ENCODE data around the gene RPS6KB2.
"Not testable (repeated sequence)": the region's sequence is repeated elsewhere in the genome, so short reads cannot be mapped to it uniquely, and the experiment has no call there.

RPS6KB2 gene

GRCh38 chr11:67448220-67448609, 19.9 kb downstream of the RPS6KB2 start:
- no peak for DNase-seq

DNA sequence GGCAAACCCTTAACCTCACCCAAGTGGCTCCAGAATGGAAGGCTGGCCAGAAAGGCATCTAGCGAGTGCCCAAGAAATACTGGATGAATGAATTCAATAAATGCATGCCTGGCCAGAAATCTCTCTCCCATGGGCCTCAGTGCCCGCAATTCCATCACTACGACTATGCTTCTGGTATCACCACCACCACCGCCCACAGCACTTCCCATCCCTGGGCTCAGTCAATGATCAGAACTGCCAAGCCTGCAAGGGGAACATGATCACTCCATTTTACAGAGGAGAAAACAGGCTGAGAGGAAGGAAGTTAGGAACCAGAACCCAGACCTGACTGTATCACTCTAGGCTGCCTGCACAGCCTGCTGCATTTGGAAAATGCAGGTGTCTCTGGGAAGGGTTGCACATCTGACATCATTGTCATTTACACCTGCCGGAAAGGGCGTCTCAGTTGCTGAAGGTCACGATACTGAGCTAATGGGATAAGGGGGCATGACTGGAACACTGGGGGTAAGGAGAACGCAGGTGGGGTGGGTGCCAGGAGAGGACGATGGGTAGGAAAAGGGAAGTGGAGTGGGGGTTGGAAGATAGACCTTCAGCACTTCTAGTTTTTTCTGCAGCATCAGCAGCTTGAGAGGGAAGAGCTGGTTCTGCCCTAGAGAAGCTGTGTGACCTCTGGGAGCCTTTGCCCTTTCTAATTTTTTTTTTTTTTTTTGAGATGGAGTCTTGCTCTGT, 21.0 kb downstream of the RPS6KB2 start:
- no peak for DNase-seq

- DNase-seq: no peak
These were observed 22.7 kb downstream of the RPS6KB2 start for GRCh38 chr11:67450796-67451657.

DNA sequence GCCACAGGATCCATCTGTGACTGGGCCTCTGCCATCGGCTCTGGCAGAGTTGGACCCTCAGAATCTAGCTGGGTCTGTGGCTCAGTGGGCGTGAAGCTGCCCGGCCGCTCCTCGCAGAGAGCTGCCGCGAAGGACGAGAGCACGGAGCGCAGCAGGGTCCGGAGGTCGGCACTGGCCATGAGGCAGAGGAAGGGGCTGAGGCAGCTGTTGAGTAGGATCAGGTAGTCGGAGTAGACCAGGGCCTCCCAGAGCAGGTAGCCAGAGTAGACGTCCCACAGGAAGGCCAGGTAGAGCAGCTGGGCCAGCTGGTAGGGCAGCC, 23.3 kb downstream of the RPS6KB2 start:
- no peak for DNase-seq

DNA sequence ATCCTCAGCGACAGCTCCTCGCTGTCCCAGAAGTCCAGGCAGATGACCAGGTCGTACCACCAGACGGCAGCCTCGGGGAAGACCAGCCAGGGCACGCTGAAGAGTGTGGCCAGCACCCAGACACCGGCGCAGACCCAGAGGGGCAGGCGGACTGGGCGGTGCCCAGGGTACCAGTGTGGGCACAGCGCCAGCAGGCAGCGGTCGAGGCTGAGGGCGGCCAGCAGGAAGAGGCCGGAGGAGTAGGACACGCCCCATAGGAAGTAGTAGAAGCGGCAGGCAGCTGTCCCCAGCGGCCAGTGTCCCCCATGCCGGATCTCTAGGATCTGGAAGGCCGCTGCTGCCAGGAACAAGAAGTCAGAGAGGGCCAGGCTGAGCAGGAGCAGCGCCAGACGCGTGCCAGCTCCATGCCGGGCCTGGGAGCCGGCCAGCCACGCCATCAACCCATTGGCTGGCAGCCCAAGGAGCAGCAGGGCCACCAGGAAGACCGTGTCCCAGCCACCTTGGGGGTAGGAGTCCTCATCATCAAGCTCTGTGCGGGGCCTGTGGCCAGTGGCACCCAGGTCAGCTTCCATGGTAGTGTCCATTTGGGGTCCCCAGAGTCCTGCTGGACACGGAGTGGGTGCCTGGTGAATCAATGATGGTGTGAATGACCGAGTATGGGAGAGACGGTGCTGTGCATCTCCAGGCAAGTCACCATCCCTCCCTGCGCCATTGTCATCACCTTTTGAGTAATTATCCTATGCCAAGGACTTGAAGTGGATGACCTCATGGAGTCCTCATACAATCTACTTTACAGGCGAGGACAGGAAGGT, 24.1 kb downstream of the RPS6KB2 start, which contains the start of gene GPR152:
Gene GPR152 (minus strand): TSS at position 589 of the 812 bp plus-strand sequence. CDS start 5 bp downstream, at position 584.
- no peak for DNase-seq

- no peak for DNase-seq
These were observed 25.8 kb downstream of the RPS6KB2 start for GRCh38 chr11:67453816-67454732.

- DNase-seq: no peak
These were observed 26.8 kb downstream of the RPS6KB2 start, which contains the start of gene CABP4 for GRCh38 chr11:67455054-67455453. CABP4 (plus strand) TSS chr11:67455354; CDS start chr11:67455424, 70 bp downstream.

DNA sequence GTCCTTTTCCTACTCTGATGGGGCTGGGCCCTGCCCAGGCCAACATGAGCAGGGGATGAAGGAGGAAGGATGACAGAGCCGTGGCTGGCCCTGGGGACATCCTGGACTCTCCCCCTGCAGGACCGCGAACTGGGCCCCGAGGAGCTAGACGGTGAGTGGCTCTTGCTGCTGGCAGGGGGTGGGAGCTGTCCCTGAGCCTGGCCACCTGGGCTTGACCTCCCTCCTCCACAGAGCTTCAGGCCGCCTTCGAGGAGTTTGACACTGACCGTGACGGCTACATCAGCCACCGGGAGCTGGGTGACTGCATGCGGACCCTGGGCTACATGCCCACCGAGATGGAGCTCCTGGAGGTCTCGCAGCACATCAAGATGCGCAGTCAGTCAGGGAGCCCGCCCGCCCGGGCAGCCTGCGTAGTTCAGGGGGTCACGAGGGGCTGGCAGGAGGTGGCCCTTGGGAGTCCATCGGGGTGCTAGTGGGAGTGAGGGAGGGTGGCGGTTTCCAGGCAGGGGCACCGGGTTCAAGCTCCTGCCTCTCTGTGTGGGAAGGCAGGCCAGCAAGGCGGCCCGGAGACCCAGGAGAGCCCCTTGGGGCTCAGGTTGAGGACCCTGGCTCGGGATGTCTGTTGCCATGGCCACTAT, 27.9 kb downstream of the RPS6KB2 start:
- no peak for DNase-seq

DNA sequence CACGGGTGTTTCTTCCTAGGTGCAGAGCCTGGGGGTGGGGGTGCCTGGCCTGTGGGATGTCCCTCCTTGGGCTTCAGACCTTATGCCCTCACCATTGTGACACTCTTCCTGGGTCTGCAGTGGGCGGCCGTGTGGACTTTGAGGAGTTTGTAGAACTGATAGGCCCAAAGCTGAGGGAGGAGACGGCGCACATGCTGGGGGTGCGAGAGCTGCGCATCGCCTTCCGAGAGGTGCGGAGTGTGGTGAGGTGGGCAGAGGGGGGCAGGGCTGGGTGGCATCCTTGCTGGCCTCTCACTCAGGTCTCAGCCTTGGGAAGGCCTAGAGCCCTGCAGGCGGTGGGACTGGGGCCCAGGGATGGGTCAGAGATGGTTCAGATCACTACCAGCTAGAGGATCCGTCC, 29.2 kb downstream of the RPS6KB2 start:
- DNase-seq: no peak

DNA sequence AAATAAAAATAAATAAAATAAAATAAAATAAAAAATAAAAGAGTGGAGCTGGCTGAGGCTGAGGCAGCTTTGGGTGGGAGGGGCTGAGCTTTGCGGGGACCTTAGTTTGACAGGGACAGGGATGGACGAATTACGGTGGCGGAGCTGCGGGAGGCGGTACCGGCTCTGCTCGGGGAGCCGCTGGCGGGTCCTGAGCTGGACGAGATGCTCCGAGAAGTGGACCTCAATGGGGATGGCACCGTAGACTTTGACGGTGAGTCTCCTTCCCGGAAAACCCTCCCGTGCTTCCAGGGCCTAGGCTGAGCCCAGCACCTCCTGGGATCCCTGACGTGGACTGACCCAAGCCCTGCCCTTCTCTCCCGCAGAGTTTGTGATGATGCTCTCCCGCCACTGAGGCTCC, 30.0 kb downstream of the RPS6KB2 start:
- DNase-seq: no peak

DNA sequence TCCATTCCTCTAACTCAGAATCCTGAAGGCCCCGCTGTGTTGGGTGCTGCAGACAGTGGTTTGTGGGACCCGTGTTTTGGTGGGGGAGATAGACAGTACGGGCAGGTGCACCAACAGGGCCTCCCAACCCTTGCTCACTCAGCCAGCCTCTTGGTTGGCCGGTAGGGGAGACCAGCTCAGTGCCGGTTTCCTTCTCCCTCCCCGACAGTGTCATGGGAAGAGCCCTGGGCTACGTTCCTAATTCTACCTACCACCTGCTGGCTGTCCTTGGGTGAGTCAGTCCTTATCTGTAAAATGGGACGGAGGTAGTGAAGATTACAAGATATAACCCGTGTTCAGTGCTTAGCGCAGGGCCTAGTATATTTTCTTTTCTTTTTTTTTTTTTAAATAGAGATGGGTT, 34.9 kb downstream of the RPS6KB2 start:
- no peak for DNase-seq

GRCh38 chr11:67463680-67464410, 35.6 kb downstream of the RPS6KB2 start:
- DNase-seq: no peak

GRCh38 chr11:67464411-67465188, 36.3 kb downstream of the RPS6KB2 start:
- no peak for DNase-seq

- no peak for DNase-seq
These were observed 36.9 kb downstream of the RPS6KB2 start for GRCh38 chr11:67465189-67465510.

DNA sequence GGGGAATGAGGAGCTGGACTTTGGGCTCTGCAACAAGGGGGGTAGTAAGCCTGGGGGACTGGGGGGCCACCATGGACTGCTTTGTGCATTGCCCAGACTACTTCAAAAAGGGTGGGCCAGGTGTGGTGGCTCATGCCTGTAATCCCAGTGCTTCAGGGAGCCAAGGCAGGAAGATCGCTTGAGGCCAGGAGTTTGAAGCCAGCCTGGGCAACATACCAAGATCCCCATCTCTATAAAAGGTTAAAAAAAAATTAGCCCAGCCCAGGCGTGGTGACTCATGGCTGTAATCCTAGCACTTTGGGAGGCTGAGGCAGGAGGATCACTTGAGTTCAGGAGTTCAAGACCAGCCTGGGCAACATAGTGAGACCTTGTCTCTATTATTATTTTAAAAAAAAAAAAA, 37.2 kb downstream of the RPS6KB2 start:
- not testable (repeated sequence) for DNase-seq

DNA sequence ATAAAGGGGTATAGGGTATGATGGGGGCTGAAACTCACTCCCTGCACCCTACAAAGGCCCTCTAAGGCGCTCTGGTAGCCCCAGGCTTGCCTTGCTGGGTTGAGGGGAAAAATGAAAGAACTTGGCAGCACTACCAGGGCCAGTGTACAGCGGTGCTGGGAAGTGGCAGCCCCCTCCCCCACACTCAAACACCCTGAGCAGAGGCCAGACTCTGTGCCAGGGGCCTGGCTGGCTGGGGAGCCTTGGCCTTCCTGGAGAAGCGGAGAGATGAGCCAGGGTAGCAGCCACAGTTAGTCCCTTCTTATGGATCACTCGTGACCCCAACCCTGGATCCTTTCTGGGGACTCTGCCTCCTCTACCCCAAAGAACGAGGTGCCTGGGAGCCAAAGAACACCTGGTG, 38.1 kb downstream of the RPS6KB2 start:
- DNase-seq: no peak

- DNase-seq: no peak
These were observed 38.9 kb downstream of the RPS6KB2 start for GRCh38 chr11:67466962-67467771.

GRCh38 chr11:67468056-67468455, 39.8 kb downstream of the RPS6KB2 start:
- no peak for DNase-seq

GRCh38 chr11:67468456-67468758, 40.1 kb downstream of the RPS6KB2 start:
- no peak for DNase-seq

Data from SIG-M5 (cell line).